HG03280 (cell line): ENCODE data around the gene SNHG17.
"Not testable (repeated sequence)": the region's sequence is repeated elsewhere in the genome, so short reads cannot be mapped to it uniquely, and the experiment has no call there.

ENCODE experiments used
- ATAC-seq: cut with Tn5 transposase; IDR thresholded peaks from one replicate; pipeline ENCODE4 v1.9.1; 2021; ENCODE audit warnings: mild to moderate bottlenecking, moderate library complexity; ENCODE audit not compliant: unreplicated experiment

The SNHG17 gene

GRCh38 chr20:38447931-38448675, 13.0 kb upstream of the SNHG17 start:
- ATAC-seq: no peak

- no peak for ATAC-seq
Observed at GRCh38 chr20:38447251-38447661, 12.1 kb upstream of the SNHG17 start.

GRCh38 chr20:38446441-38447209, 11.5 kb upstream of the SNHG17 start:
- peak; percentile 88 for ATAC-seq

- no peak for ATAC-seq
Observed at GRCh38 chr20:38445901-38446425, 10.8 kb upstream of the SNHG17 start.

- no peak for ATAC-seq
Observed at GRCh38 chr20:38445381-38445796, 10.3 kb upstream of the SNHG17 start.

- no peak for ATAC-seq
Observed at GRCh38 chr20:38441916-38442315, 6.8 kb upstream of the SNHG17 start.

GRCh38 chr20:38441110-38441509, 6.0 kb upstream of the SNHG17 start:
- ATAC-seq: not testable (repeated sequence)

GRCh38 chr20:38437796-38438195, 2.7 kb upstream of the SNHG17 start:
- ATAC-seq: no peak

GRCh38 chr20:38435555-38435939, 419 bp upstream of the SNHG17 start:
- no peak for ATAC-seq

GRCh38 chr20:38434301-38434741, 807 bp downstream of the SNHG17 start:
- no peak for ATAC-seq

- no peak for ATAC-seq
Observed at GRCh38 chr20:38433304-38433972, 1.7 kb downstream of the SNHG17 start.

- ATAC-seq: not testable (repeated sequence)
Observed at GRCh38 chr20:38432870-38433269, 2.3 kb downstream of the SNHG17 start.

GRCh38 chr20:38432292-38432691, 2.8 kb downstream of the SNHG17 start:
- no peak for ATAC-seq

- ATAC-seq: no peak
Observed at GRCh38 chr20:38430679-38431325, 4.3 kb downstream of the SNHG17 start.

GRCh38 chr20:38429301-38429700, 5.8 kb downstream of the SNHG17 start:
- ATAC-seq: no peak

GRCh38 chr20:38428800-38429199, 6.3 kb downstream of the SNHG17 start:
- no peak for ATAC-seq

GRCh38 chr20:38427655-38428023, 7.5 kb downstream of the SNHG17 start:
- ATAC-seq: no peak

GRCh38 chr20:38426006-38426897, 8.9 kb downstream of the SNHG17 start:
- ATAC-seq: no peak

GRCh38 chr20:38424401-38424800, 10.7 kb downstream of the SNHG17 start:
- no peak for ATAC-seq

- ATAC-seq: no peak
Observed at GRCh38 chr20:38423541-38423940, 11.6 kb downstream of the SNHG17 start.
